Prostate gland (tissue), 2 donors: ENCODE data around the gene BANK1.

Experiments used
- POLR2A ChIP-seq: fragments of 450-650 bp; IDR thresholded peaks from one replicate; pipeline ENCODE4 v1.6.1; 2016; ENCODE audit warnings: antibody characterized with exemption, mild to moderate bottlenecking
- POLR2AphosphoS5 ChIP-seq: sonication (generic); formaldehyde crosslinking; IDR thresholded peaks from one replicate; pipeline ENCODE4 v1.6.1; 2017; ENCODE audit warnings: antibody characterized with exemption
- TF ChIP-seq, protein P1 (sequence below), 4 experiments: fragments of 200-600 bp in 2 of 4; fragments of 450-650 bp in 2 of 4; sonication (generic) in 2 of 4; IDR thresholded peaks; 1 replicate in 3 of 4; 2 replicates in 1 of 4; pipeline ENCODE4 v1.5.1; 2016 to 2019; ENCODE audit warnings: antibody characterized with exemption in 4 of 4, mild to moderate bottlenecking in 2 of 4, moderate library complexity in 2 of 4

DNA sequence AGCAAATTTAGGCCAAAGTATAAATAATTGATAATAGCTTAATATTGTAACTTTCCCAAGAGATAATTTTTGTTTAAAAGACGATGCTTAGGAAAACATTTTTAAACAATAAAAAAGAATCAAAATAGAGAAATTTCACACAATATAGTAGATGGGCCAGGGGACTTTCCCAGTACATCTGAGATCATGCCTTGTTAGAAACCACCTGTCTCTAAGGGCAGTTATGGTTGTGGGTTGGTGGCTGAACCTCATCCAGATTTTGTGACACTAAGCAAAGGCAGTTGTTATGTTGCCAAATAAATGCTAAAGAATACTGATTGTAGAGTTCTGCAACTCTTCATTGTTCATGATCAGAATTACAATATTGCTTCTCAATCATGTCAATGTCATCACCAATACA is 270.6 kb downstream of the BANK1 start:
- TF ChIP-seq, protein P1, sequence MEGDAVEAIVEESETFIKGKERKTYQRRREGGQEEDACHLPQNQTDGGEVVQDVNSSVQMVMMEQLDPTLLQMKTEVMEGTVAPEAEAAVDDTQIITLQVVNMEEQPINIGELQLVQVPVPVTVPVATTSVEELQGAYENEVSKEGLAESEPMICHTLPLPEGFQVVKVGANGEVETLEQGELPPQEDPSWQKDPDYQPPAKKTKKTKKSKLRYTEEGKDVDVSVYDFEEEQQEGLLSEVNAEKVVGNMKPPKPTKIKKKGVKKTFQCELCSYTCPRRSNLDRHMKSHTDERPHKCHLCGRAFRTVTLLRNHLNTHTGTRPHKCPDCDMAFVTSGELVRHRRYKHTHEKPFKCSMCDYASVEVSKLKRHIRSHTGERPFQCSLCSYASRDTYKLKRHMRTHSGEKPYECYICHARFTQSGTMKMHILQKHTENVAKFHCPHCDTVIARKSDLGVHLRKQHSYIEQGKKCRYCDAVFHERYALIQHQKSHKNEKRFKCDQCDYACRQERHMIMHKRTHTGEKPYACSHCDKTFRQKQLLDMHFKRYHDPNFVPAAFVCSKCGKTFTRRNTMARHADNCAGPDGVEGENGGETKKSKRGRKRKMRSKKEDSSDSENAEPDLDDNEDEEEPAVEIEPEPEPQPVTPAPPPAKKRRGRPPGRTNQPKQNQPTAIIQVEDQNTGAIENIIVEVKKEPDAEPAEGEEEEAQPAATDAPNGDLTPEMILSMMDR (IDR thresholded peaks at IDR 0.05), result no peak
- no peak for TF ChIP-seq POLR2A
- no peak for TF ChIP-seq POLR2AphosphoS5
